Retinal pigment epithelial cell (primary cell): ENCODE measurements around the gene VPS18.

Source experiments
- DNase-seq: peaks from one replicate; pipeline ENCODE4 v3.0.0-alpha.2; 2010; ENCODE audit warnings: low read depth
- H3K4me3 ChIP-seq: 2 replicates; pipeline ENCODE4 v1.5.1; 2011; ENCODE audit warnings: mild to moderate bottlenecking, low read length, control low read depth, moderate library complexity
- CTCF ChIP-seq: conservative IDR thresholded peaks from 2 replicates; pipeline ENCODE4 v1.5.1; 2011; ENCODE audit warnings: low read depth, low read length, control low read depth, inconsistent platforms

The VPS18 gene

GRCh38 chr15:40850576-40851112 lies 43.6 kb upstream of the VPS18 start:
- no peak for TF ChIP-seq CTCF
- DNase-seq: no peak
- no peak overlapping the region for H3K4me3 ChIP-seq

- no peak overlapping the region for H3K4me3 ChIP-seq
- TF ChIP-seq CTCF: no peak
- no peak for DNase-seq
Measured at GRCh38 chr15:40852529-40852928, 41.7 kb upstream of the VPS18 start.

- no peak for TF ChIP-seq CTCF
- no peak for DNase-seq
- H3K4me3 ChIP-seq: no peak overlapping the region
Measured at GRCh38 chr15:40853241-40853890, 40.9 kb upstream of the VPS18 start.

- DNase-seq: no peak
- TF ChIP-seq CTCF: no peak
- H3K4me3 ChIP-seq: no peak overlapping the region
Measured at GRCh38 chr15:40854161-40854560, 40.1 kb upstream of the VPS18 start.

- H3K4me3 ChIP-seq: no peak overlapping the region
- TF ChIP-seq CTCF: no peak
- DNase-seq: no peak
Measured at GRCh38 chr15:40855706-40856234, 38.5 kb upstream of the VPS18 start.

GRCh38 chr15:40856746-40857145 lies 37.5 kb upstream of the VPS18 start:
- DNase-seq: no peak
- H3K4me3 ChIP-seq: no peak overlapping the region
- TF ChIP-seq CTCF: no peak
